ENCODE data around the gene TFIP11. TPM values are rescaled to one million over a fixed set of nuclear protein-coding genes. Genes with fewer than 3 reads are reported as not detected.

Gene TFIP11
- polyA plus RNA-seq, 2 of the 4 experiments (the other 2 are of a cell fraction) = 21.1 to 28.8 TPM

DNA sequence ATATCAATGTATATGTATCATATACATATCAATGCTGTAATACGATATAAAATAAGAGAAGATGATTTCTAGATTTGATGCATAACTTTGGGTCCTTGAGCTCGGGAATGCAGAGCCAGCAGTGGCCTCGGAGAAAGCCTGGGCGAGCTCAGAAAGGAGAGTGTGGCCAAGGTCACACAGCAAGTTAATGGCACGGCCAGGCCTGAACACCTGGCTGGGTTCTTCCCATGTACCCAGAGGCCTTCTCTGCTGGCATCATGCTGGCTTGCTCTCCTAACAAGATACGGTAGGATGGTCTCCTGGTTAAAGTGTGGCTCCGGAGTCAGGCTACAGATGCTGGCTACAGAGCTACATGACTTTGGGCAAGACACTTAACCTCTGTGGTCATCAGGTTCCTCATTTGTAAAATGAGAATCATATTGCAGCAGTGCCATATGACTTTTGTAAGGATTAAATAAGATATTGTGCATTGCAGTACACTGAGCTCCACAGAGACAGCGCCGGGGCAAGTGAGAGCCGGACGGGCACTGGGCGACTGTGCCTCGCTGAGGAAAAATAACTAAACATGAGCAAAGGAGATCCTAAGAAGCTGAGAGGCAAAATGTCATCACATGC is 47.8 kb upstream of the TFIP11 start:
- ChIA-PET CTCF (no interaction called here), POLR2A (no interaction called here)
- no peak for DNase-seq (ENCODE audit: low read depth in 1 of 2, low spot score in 1 of 2)
- TF ChIP-seq FOSB (CRISPR knock-in tag; IDR thresholded peaks at IDR 0.05) (no peak), RARB (CRISPR knock-in tag; IDR thresholded peaks at IDR 0.05) (no peak), BHLHE40 (IDR thresholded peaks at IDR 0.05; ENCODE audit: low read depth, low read length) (no peak), JUNB (IDR thresholded peaks at IDR 0.05) (no peak), GATA3 (IDR thresholded peaks at IDR 0.05; ENCODE audit: borderline replicate concordance) (no peak), NFE2L2 (conservative IDR thresholded peaks at IDR 0.05; ENCODE audit: low read length) (no peak), HMGXB4 (CRISPR knock-in tag; IDR thresholded peaks at IDR 0.05; ENCODE audit: borderline replicate concordance) (no peak), FOXS1 (CRISPR knock-in tag; IDR thresholded peaks at IDR 0.05) (no peak), EHMT2 (IDR thresholded peaks at IDR 0.05; ENCODE audit: low read depth) (no peak), ZC3H11A (IDR thresholded peaks at IDR 0.05) (no peak), RCOR1 (IDR thresholded peaks at IDR 0.05; ENCODE audit: low read depth, low read length) (no peak), HOXA7 (CRISPR knock-in tag; IDR thresholded peaks at IDR 0.05) (no peak), PHF8 (IDR thresholded peaks at IDR 0.05; ENCODE audit: borderline replicate concordance, low read depth) (no peak), MAX (IDR thresholded peaks at IDR 0.05) (no peak), HOXB5 (CRISPR knock-in tag; IDR thresholded peaks at IDR 0.05) (no peak), JUN (IDR thresholded peaks at IDR 0.05) (no peak), RFX5 (IDR thresholded peaks at IDR 0.05) (no peak), KDM1A (IDR thresholded peaks at IDR 0.05; ENCODE audit: low read depth) (no peak), CBX2 (IDR thresholded peaks at IDR 0.05; ENCODE audit: borderline replicate concordance, low read depth) (no peak)
- TF ChIP-seq, protein P1, sequence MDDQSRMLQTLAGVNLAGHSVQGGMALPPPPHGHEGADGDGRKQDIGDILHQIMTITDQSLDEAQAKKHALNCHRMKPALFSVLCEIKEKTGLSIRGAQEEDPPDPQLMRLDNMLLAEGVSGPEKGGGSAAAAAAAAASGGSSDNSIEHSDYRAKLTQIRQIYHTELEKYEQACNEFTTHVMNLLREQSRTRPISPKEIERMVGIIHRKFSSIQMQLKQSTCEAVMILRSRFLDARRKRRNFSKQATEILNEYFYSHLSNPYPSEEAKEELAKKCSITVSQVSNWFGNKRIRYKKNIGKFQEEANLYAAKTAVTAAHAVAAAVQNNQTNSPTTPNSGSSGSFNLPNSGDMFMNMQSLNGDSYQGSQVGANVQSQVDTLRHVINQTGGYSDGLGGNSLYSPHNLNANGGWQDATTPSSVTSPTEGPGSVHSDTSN (IDR thresholded peaks at IDR 0.05) = no peak
- Histone ChIP-seq H3K9me3 (no peaks in the 10 kb centered on the region), H3K4me1 (no peaks in the 10 kb centered on the region), H3K27ac (no peak overlapping the region), H3K4me2 (no peak overlapping the region), H3K4me3 (no peak overlapping the region)
- WGBS (ENCODE audit: missing lambda C conversion rate) = 93% methylated on average over 13 of the region's 13 CpGs
- FAIRE-seq = no peak
- ATAC-seq = no peak

DNA sequence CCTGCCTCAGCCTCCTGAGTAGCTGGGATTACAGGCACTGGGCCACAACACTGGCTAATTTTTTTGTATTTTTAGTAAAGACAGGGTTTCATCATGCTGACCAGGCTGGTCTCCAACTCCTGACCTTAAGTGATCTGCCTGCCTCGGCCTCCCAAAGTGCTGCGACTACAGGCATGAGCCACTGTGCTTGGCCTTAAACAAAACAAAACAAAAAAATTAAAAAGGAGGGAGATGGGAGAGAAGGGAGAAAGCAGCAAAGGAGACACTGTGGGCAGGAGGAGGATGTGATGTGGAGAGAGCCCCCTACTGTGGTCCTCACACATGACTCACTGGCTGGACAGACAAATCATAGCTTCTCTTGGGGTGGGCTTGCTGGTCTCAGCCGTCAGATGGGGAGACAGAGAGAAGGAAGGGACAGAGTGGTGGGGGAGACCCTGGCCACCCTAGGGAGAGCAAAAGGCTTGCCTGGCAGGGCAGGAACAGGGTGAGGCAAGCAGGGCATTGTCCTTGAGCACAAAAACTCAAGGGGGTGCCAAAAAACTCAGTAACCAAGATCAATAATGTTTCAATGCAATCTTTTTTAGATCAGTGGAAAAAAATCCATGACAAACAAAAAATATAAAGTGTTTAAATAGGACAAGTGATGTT is 46.1 kb upstream of the TFIP11 start:
- TF ChIP-seq MAX (IDR thresholded peaks at IDR 0.05) (no peak), TP53 (CRISPR knock-in tag; IDR thresholded peaks at IDR 0.05) (no peak), KDM5A (IDR thresholded peaks at IDR 0.05) (no peak), CBX2 (IDR thresholded peaks at IDR 0.05; ENCODE audit: borderline replicate concordance, low read depth) (no peak), SMC3 (IDR thresholded peaks at IDR 0.05) (no peak), FOSL2 (IDR thresholded peaks at IDR 0.05) (no peak), FOSL2 (CRISPR knock-in tag; IDR thresholded peaks at IDR 0.05) (no peak), RCOR1 (IDR thresholded peaks at IDR 0.05; ENCODE audit: low read depth, low read length) (no peak), ESRRA (IDR thresholded peaks at IDR 0.05; ENCODE audit: borderline replicate concordance, low read length) (no peak), E2F6 (IDR thresholded peaks at IDR 0.05; ENCODE audit: borderline replicate concordance, low read depth) (no peak), ZSCAN20 (CRISPR knock-in tag; IDR thresholded peaks at IDR 0.05) (no peak), BCL3 (IDR thresholded peaks at IDR 0.05) (no peak), ZC3H11A (IDR thresholded peaks at IDR 0.05) (no peak), JUNB (IDR thresholded peaks at IDR 0.05) (no peak), RARB (CRISPR knock-in tag; IDR thresholded peaks at IDR 0.05) (no peak), EHMT2 (IDR thresholded peaks at IDR 0.05; ENCODE audit: low read depth) (no peak), HEYL (CRISPR knock-in tag; IDR thresholded peaks at IDR 0.05) (no peak), RNF2 (IDR thresholded peaks at IDR 0.05; ENCODE audit: borderline replicate concordance, low read depth) (no peak)
- TF ChIP-seq, protein P1 (IDR thresholded peaks at IDR 0.05) = no peak
- CTCF ChIA-PET = interaction anchor here (0.6 kb wide), 1 partner anchor 25 kb away, joined by 3 read pairs; no protein-coding TSS in a partner anchor
- WGBS (ENCODE audit: missing lambda C conversion rate) = 91% methylated on average over 3 of the region's 3 CpGs
- H3K4me3 ChIP-seq = no peak overlapping the region
- no peak for FAIRE-seq
- no peak for ATAC-seq
- H3K4me2 ChIP-seq = no peak overlapping the region
- POLR2A ChIA-PET = no interaction called here
- no peaks in the 10 kb centered on the region for H3K9me3 ChIP-seq
- peaks cover 2% of the 10 kb centered on the region; the same call in 1 of the 3 replicates for H3K4me1 ChIP-seq
- no peak overlapping the region; a peak in 1 of 6 replicates for H3K27ac ChIP-seq
- no peak for DNase-seq (ENCODE audit: low read depth in 1 of 2, low spot score in 1 of 2)

Measured in A549 (cell line).